NCI-H82 treated with DMSO at 0.1 percent for 48 hours (cell line): ENCODE results near the gene ABCA9.
A peak's percentile ranks its signal among the peaks of the same experiment; 100 is the strongest.

Experiments
- DNase-seq: peaks from one replicate; lab custom pipeline; 2025; ENCODE audit not compliant: unreplicated experiment; lab: John Stamatoyannopoulos, UW

ABCA9 gene

DNA sequence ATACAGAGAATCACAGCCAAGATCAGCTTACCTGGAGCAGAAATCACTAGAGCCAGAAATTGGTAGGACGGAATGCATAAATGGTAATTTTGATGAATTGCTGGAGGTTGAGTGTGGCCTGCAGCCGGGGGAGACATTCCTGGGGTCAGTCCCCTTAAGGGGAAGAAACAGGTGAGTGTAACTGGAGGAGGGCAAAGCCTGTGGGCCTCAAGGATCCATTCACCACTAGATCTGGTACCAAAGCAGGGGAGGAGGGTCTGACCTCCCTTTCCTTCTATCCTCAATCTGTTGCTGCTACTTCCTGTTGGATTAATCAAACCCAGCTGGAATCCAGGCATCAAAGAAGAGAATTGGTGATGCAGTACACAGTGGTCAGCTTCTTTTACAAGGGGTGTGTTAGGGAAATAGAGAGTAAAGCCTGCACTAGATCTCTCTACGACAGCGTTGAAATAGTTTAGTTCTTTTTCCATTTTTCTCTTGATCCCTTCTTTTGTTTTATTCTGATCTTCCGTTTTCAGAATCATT lies 8.6 kb upstream of the ABCA9 start:
- DNase-seq = no peak

DNA sequence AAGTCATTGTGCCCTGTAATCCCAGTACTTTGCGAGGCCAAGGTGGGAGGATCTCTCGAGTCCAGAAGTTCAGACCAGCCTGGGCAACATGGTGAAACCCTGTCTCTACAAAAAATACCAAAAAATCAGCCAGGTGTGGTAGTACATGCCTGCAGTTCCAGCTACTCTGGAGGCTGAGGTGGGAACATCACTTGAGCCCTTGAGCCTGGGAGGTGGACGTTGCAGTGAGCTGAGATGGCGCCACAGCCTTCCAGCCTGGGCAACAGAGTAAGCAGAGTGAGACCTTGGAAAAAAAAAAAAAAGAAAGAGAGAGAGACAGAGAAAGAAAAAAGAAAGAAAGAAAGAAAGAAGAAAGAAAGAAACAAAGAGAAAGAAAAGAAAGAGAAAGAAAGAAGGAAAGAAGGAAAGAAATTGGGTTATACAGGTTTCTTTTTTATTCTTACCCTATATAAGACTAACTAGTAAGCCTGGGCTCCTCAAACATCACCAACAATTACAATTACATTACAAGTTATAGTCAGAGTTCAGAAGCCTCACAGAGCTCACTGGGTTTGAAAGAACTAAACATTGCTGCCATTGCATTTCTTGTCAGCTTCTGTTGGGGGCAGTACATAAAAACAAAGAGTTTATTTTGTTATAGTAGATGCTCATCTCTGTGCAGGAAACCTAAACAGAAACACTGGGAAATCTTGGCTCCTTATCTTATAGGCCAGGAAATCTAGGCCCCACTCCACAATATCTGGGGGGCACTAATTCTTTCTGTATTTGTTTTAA lies 6.7 kb upstream of the ABCA9 start:
- no peak for DNase-seq

DNA sequence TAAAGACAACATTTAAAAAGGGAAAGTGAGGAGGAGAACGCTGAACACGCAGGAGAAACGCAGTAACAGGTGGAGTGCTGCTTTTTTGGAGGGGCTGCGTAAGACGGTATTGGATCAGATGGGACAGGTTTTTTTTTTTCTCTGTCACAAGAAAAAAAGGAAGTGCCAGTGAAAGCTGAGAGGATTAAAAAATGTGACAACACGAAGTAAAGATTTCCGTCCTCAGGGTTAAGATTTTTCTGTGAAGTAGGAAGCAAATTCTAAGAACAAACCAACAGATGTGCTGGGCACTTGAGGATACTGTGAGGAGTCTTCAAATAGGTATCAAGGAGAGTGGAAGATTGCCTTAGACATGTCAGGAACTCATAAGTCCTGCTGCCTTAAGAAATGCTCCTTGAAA lies 5.8 kb upstream of the ABCA9 start:
- no peak for DNase-seq

DNA sequence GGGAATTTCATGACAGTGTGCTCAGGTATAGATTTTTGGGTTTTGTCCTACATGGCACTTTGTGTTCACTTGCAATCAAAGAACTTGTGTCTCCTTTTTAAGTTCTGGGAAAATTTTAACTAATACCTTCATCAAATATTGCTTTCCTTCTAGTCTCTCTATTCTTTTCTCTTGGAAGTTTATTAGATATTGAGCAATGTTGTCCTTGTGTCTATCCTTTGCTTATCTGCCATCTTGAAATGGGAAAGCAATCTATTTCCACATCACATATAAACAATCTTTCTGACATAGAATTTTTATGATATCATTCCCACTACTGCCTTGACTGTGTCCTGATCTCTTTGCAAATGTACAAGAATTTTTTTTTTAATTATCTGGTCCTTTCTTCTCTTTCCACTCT lies 4.4 kb upstream of the ABCA9 start:
- no peak for DNase-seq

DNA sequence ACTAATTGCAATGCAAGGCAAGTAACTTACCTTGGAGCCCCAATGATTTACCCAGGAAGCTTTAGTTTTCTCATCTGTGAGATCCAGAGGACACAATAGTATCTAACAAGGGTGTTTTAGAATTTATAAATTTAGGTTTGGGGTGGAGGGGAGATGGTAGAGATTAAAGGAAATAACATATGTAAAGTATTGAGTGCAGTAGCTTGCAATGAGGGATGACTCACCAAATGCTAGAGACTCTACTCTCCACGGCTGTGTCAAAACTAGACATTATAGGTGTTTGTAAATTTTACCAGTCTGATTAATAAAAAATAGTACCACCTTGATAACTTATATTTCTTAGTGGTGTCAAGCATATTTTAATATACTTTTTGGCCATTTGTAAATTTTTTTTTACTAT lies 3.7 kb upstream of the ABCA9 start:
- DNase-seq = no peak

DNA sequence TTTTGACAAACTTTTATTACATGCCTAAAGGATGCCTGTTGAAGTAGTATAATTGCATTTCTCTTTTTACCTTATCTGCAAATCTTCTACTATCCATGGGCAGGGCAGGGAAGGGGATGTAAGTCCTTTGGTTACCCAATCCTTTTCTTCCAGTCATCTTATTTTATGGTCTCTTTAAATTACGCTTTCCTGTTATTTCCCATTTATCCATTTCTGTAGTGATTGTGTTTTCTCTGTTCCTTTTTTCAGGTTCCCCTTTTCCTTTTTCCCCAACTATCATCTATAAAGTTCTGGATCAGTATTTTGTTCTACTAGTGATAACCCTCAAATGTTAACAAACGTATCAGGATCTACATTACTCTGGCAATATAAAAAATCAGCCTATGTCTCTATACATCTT lies 3.3 kb upstream of the ABCA9 start:
- no peak for DNase-seq

DNA sequence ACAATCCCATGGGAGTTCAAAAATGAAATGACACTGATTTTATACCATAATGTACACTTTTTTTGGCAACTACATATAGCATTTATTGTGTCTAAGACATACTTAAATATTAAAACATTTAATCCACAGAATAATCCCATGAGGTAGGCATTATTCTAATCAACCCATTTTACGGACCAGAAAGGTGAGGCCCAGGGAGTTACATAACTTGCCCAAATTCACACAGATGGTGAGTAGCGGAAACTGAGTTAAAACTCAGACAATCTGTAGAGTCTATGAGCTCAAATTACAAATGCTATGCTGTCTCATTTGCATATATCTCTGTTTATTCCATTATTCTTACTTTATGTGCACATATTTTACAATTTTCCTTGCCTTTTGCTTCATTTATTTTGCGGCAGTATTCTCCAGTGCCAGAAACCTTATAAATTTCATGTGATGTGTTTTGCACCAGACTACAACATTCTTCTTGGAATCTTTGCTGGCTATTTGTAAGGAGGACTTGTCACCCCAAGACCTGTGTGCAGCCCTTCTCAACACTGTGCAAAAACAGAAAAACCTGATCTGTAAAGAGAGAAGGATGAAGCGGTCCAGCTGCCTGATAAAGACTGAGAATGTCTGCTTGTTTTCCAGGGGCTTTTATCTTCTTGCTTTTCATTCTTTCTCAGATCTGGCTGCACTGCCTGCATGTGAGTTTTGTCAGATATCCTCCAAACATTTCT lies 2.3 kb upstream of the ABCA9 start:
- no peak for DNase-seq

DNA sequence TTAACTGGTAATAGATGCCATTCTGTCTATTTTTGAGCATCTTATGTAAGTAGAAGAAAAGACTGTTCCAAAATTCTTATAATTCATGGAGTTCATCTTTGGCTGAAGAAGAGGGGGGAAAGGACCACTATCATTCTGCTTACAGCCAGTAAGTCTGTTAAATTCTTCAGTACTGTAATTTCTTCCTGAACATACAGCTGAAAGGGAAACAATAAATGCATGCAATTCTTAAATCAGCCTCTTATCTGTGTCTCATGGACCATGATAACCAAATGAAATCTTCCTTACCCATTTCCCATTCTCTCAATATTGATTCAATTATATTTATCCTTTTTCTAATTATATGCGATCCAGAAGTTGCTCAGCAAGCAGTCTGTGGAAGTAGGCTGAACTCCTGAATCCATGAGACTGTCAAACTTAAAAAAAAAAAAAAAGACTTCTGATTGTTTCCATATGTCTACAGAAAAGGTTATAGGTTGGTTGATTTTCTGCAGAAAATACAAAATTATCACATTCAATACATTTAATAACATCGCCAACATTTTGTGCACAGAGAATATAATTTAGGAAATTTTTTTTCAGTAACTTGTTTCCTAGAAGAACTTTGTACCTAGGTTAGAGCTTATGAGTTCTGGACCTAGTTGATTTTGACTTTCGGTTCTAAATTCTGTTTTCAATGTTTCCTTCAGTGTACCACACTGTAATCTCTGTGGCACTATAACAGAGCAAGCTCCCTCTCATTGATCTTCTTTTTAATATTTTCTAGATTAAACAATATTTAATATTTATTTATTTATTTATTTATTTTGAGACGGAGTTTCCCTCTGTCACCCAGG lies 1.2 kb upstream of the ABCA9 start:
- no peak for DNase-seq

DNA sequence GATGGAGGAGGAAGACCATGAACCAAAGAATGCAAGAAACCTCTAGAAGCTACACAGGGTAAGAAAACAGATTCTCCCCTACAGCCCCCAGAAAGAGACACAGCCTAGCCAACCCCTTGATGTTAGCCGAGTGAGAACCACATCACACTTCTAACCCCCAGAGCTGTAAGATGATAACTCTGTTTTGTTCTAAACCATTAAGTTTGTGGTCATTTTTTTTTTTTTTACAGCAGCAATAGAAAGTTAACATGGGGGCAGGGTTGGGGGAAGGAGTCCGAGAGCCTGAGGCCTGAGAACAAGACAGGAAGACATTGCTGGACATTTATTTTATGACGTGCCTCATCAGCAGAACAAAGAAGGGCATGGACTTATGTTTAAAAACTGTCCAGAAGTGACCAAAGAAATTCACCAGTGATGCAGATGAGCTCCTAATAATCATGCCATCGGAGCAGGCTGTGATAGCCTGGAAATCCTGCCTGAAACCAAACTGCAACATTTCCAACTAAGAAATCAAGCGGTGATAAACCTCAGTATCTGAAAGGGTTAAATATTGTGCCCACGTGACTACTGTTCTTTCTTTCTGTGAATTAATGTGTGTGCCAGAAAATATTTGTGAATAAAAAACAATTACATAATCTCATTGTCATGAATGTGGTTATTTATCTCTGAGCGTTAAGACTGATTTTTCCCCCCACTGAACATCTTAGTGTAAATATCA lies 1.1 kb downstream of the ABCA9 start:
- DNase-seq = no peak

DNA sequence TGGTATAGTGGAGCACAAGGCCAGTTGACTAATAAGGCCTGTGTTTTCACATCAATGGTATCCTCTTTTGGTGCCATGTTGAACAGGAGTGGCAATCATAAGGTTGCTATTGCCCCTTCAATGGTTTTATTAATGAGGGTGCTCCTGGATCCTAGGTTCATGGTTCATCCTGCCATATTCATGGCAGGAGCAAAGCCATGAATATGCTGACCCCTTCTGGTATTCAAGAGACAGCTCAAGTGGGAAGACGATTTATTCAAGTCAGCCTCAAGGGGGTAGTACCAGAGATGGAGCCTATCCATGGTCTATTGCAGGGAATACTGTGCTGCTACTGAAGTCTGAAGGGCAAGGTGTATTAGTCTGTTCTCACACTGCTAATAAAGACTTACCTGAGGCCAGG lies 2.6 kb downstream of the ABCA9 start:
- DNase-seq = no peak

DNA sequence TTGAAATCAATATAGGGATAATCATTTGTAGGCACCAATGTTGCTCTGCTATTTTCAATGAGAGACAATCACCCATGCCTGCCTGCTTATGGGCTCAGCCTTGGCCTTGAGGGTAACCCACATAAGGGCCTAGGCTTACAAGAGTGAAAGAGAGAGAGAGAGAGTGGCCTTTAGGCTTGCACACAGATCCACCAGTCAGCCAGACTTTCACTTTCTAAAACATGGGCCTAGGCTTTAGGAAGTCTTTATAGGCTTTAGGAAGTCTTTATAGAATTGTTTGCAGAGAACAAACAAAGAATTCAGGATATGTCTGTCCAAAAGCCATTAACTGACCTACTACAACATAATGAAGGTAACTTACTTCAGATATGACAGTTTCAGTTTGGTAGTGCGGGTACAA lies 3.4 kb downstream of the ABCA9 start:
- DNase-seq = no peak

DNA sequence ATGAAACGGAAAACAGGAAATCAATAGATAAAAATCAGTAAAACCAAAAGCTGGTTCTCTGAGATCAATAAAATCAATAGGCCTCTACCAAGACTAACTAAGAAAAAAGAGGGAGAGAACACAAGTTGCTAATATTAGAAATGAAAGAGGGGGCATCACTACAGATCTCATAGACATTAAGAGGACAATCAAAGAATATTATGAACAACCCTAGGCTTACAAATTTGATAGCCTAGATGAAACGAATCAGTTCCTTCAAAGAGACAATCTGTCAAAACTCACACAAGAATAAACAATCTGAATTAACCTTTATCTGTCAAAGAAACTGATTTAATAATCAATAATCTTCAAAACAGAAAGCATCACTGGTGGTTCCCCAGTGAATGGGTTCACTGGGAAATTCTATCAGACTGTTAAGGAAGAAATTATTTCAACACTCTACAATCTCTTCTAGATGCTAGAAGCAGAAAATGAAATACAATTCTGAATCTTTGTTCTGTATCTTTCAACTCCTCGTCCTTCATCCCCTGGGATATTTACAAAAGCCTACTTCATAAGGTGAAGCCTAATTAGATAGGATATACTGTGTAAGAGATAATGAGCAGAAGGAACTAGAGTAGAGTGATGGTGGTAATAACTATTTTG lies 4.4 kb downstream of the ABCA9 start:
- no peak for DNase-seq

DNA sequence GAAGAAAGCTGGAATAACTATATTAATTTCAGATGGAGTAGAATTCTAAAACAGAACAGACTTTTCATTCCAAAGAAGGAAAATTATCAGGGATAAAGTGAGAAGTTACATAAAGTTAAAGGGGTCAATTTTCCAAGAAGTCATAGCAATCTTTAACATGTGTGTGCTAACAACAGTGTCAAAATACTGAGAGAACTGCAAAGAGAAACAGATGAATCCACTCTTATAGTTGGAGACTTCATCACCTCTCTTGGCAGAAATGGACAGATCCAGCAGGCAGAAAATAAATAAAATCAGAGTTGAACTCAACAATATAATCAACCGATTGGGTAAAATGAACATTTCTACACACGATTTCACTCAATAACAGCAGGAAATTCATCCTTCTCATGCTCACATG lies 5.4 kb downstream of the ABCA9 start:
- DNase-seq = no peak

DNA sequence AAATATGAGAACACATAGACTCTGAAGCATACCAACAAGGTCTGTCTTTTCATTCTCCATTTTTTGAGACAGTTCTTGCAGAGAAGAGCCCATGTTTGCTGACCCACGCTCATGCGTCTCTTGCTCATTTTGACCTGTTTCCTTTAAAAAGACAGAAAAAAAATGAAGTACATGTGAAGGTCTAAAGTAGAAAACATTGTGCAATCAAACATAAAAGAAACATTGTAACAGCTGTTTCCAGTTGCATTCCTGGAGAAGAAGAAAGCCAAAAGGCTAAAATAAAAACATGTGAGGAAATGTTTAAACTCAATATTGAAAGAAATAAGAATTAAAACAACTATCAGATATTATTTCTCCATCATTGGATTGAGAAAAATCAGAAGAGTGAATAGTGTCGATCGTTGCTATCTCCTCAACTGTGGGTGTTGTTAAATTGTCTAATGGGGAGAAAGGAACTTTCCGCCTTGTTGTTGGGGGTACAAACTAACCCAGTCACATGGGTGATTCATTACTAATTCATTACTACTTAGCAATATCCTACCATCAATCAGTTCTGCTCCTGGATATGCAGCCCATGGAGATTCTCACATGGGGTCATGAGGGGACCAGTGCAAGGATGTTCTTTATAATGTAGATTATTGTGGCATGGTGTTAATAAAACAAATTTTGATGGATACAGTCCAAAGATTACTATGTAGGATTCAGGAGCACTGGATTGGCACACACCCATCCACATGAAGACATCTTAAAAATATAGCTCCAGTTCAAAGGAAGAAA lies 9.5 kb downstream of the ABCA9 start:
- DNase-seq = no peak

DNA sequence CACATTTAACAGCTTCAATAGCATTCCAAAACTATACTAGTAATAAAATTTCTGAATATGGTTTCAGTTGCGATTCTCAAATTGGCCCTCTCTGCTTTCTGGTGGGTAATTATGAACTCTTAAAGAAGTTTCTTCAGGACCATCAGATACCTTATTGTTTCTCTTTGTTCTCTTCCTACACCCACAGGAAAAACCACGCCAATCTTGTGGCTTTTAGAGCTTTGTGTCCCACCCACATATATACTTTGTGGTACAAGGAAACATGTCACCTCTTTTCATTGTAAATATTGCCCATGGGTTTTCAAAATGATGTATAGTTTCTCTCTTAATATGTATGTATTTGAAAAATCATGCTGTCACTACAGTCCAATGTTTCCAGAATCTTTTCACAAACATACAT lies 12.1 kb downstream of the ABCA9 start:
- no peak for DNase-seq

DNA sequence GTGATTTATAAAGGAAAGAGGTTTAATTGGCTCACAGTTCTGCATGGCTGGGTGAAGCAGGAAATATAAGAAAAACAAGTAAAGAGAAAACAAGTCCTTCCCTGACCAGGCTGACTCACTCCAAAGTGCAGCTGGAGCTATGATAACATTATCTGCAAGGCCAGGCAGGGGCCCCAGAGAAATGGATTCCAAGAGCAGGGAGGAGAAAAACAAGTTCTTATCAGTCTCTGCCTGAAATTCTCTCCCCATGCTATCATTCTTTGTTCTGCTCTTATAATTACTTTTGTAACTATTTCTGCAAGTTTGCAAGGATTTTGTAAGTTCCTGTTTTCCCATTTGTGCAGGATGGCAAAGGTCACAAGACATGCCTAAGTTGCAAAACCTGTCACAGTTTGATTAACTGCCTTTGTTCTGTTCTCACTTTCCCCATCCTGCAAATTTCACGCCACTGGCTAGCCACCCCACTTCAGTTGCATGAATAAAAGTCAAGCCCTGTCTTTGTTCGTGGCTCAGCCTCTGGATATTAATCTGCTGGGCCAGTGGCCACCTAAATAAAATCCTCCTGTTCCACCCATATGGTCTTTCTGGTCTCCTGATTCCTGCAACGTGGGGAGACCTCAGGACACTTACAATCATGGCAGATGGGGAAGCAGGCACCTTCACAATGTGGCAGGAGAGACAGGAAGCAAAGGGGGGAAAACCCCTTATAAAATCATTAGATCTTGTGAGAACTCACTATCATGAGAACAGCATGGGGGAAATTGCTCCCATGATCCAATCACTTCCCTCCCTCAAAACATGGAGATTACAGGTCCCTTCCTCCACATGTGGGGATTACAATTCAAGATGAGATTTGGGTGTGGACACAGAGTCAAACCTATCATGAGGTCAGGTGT lies 13.1 kb downstream of the ABCA9 start:
- DNase-seq = no peak

DNA sequence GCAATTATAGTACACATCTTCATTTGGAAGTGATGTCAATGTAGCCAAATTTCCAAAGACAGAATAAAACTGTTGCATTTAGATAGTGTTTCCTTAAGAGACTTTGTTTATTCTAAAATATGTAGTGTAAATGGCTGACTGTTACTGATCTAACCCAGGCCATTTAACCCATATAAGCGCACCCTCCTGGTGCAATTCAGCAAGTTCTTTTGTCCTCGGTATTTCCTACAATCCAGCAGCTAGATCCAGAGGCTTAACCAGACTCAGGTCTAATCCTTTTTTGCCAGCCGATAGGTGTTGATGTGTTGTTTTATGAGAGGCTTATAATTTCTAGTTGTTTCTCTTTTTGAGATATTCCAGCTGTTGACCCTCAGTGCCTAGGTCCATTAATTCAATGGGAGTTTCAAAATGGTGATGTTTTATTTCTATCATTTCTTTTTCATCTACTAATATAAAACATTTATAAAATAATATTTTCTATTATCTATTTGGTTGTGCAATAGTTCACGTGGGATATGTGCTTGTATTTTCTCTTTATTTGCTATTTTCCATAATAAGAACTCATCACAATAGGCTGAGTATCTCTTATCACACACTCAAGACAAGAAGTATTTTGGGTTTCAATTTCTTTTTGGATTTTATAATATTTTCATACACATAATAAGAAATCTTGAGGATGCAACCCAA lies 14.5 kb downstream of the ABCA9 start:
- peak; percentile 18 for DNase-seq

DNA sequence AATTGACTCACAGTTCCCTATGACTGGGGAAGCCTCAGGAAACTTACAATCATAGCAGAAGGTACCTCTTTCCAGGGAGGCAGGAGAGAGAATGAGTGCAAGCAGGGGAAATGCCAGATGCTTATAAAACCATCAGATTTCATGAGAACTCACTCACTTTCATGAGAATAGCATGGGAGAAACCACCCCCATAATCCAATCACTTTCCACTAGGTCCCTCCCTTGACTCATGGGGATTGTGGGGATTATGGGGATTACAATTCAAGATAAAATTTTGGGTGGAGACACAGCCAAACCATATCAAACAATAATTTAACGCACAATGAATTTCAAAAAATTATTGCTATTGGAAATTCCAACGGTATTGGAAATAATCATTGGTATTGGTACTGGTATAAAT lies 15.1 kb downstream of the ABCA9 start:
- DNase-seq = no peak
